ENCODE results near the gene CFAP61.

GRCh38 chr20:20085071-20085470, 32.7 kb downstream of the CFAP61 start:
- TF ChIP-seq CTCF (IDR thresholded peaks at IDR 0.05) (no peak), POLR2A (IDR thresholded peaks at IDR 0.05; ENCODE audit: low read depth) (no peak)
